GM12872 (cell line): ENCODE data around the gene PAWR.

ENCODE experiments used
- TF ChIP-seq, protein P1 (sequence below): IDR thresholded peaks from 3 replicates; pipeline ENCODE4 v1.5.1; 2011; ENCODE audit warnings: low read depth, mild to moderate bottlenecking, low read length, moderate library complexity; ENCODE audit not compliant: insufficient read depth

The PAWR gene

DNA sequence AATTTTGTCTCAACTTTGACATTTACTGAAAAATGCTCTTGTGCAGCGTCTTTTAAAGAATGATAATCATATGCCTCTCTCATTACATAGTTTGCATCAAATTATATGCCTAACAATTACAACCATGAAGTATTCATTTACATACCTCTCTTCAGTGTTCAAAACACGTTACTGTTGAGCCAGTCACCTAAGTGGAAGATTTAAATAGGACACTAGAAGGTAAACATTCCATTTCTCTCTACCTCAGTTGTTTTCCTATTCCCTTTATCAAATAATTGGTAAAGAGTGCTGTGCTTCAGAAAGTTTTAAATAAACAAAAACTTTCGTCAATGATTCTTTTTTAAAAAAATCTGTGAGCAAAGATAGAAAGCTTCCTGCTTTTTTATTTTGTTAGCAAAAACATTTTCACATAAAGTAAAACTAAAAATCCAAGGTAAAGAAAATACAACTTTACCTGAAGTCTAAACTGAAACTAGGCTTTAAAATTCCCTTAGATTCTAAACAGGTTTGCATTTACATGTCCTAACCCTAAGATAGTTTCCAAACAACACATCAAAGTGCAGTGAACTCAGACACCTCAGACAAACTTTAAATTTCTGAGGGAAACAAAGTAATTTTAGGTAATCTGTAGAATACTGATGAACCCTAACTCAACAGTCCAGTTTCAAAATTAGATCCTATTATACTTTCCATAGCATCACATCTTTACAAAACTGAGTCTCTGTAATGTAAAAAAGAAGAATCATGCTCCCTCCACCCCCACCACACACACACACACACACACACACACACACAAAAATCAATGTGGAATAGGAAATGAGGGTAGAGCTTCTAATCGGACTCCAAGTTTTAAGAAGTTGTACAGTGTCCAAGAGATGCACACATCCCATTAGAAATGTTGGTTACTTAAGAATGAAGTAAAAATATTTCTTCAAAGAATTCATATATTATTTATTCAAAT lies 46.2 kb downstream of the PAWR start:
- TF ChIP-seq, protein P1, sequence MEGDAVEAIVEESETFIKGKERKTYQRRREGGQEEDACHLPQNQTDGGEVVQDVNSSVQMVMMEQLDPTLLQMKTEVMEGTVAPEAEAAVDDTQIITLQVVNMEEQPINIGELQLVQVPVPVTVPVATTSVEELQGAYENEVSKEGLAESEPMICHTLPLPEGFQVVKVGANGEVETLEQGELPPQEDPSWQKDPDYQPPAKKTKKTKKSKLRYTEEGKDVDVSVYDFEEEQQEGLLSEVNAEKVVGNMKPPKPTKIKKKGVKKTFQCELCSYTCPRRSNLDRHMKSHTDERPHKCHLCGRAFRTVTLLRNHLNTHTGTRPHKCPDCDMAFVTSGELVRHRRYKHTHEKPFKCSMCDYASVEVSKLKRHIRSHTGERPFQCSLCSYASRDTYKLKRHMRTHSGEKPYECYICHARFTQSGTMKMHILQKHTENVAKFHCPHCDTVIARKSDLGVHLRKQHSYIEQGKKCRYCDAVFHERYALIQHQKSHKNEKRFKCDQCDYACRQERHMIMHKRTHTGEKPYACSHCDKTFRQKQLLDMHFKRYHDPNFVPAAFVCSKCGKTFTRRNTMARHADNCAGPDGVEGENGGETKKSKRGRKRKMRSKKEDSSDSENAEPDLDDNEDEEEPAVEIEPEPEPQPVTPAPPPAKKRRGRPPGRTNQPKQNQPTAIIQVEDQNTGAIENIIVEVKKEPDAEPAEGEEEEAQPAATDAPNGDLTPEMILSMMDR, result no peak

DNA sequence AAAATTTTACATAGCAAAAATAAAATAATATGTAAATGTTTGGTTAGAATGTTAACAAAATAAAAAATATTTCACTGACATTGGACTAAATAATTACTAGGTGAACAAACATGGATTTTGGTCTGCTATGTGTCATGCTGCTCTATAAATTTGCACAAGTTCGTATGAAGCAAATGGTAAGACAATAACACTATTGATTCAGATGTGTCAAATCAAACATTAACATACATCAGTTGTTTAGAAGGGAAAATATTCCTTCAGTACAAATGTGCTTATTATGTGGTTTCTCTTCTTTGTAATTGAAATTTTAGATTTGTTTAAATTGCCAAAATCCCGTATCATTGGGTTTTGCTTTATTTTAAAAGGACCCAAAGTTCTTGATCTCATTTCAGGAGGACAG lies 46.9 kb downstream of the PAWR start:
- TF ChIP-seq, protein P1, result no peak

- TF ChIP-seq, protein P1, result no peak
These were observed 52.3 kb downstream of the PAWR start for GRCh38 chr12:79638490-79638889.

GRCh38 chr12:79637093-79637492 lies 53.7 kb downstream of the PAWR start:
- TF ChIP-seq, protein P1, result no peak

DNA sequence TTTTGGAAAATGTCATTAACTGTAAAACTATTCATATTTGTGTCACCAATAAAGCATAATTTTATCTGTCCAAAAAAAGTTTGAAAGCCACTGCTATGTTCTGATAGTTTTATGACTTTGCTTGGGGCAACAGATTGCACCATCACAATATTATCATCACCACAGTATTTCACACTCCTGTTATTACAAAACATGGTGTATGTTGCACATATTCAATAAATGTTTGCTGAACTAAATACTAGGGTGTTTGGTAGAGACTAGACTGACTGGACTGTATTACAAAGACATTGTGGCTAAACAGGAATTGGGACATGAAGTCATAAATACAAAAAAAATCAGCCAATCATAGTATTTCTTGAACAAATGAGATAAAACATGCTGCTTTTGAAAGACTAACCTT lies 55.1 kb downstream of the PAWR start:
- TF ChIP-seq, protein P1, result no peak

GRCh38 chr12:79634957-79635471 lies 55.8 kb downstream of the PAWR start:
- TF ChIP-seq, protein P1, result no peak

DNA sequence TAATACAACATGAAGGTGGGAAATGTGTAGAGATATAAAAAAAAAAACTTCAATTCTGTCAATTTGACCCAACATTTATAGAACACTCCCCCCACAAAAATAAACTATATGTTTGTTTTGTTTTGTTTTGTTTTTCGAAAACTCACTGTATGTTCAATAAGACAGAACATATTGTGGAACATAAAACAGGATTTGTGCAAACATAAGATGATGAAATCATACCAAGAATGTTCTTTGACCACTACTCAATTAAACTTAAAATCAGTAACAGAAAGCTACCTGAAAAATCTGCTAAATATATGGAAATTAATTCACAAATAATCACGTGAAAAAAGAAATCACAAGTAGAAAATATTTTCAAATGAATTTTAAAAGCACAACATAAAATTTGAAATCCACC lies 61.2 kb downstream of the PAWR start:
- TF ChIP-seq, protein P1, result no peak
